Activated naive CD4-positive, alpha-beta T cell treated with anti-CD3 and anti-CD28 coated beads, Interleukin-2, amount 50 U/mL, for 24 hours (primary cell): Measurements from ENCODE around the gene INTS11.

Experiments
- H3K27ac Mint-ChIP-seq: one replicate; pipeline ENCODE4 v1.8.0; 2021; ENCODE audit warnings: mild to moderate bottlenecking, mixed read lengths
- H3K27me3 Mint-ChIP-seq: one replicate; pipeline ENCODE4 v1.8.0; 2021; ENCODE audit warnings: mixed read lengths
- H3K36me3 Mint-ChIP-seq: one replicate; pipeline ENCODE4 v1.8.0; 2021; ENCODE audit warnings: mixed read lengths
- H3K4me1 Mint-ChIP-seq: one replicate; pipeline ENCODE4 v1.8.0; 2021; ENCODE audit warnings: mixed read lengths
- H3K4me3 Mint-ChIP-seq: one replicate; pipeline ENCODE4 v1.8.0; 2021; ENCODE audit warnings: mild to moderate bottlenecking, mixed read lengths
- H3K9me3 Mint-ChIP-seq: one replicate; pipeline ENCODE4 v1.8.0; 2021; ENCODE audit warnings: mixed read lengths

INTS11 gene

DNA sequence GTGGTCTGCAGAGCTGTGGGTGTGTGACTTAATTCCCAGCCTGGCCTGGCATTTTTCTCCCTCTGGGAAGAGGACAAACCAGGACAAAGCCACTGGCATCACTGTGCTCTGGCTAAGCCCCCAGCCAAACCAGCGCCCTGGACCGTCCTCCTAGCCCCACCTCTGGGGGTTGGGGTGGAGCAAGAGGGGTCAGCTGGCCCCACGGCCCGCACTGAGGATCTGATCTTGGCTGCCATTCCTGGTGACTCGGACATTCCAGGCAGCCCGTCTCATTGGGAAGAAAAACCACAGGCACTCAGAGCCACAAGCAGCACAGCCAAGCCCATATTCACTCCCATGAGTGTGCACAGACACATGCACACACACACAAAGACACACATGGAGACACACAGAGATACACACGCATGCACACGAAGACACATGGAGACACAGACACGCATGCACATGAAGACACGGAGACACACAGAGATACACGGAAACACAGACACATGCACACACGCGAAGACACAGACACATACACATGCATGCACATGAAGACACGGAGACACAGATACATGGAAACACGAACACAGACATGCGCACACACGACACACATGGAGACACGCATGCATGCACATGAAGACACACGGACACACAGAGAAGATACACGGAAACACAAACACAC, 36.2 kb upstream of the INTS11 start:
- Mint-ChIP-seq H3K36me3 (no peaks in the 10 kb centered on the region), H3K9me3 (no peaks in the 10 kb centered on the region), H3K4me1 (peaks cover 7% of the 10 kb centered on the region), H3K27me3 (peaks cover 3% of the 10 kb centered on the region), H3K4me3 (no peak overlapping the region), H3K27ac (no peak overlapping the region)

DNA sequence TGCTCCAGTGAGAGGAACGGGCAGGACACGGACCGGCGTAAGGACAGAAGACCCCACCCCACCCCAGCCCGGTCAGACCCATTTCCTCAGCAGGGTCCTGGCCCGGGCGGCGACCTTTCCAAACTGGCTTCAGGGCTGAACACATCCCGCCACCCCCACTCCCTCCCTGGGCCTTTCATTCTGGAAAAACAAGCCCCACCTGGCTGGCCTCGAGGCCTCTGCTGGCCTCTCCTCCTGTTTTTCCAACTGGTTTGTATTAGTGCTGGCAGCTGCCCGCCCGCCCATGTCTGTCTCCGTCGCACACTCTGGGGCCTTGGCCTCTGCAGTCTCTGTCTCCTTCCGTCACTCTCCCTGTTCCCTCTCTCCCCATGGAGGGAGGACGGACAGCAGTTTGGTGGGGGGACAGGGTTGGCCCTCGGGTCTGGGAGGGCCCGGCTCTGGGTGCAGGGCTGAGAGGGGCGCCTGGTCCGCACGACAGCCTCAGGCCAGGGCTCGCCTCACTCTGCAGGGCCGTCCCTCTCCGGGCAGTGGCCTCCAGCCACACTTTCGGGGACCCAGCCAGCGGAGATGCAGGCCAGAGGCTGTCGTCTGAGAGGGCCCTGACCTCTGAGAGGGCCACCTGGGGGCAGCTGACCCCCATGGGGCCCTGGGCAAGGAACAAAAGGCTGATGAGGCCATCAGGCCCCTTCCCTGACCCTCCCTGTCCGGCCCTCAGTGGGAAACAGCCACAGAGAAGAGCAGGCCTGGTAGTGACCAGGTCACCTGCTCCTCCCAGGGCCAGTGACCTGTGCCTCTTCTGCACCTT, 35.4 kb upstream of the INTS11 start:
- no peak overlapping the region for H3K4me3 Mint-ChIP-seq
- H3K9me3 Mint-ChIP-seq = no peaks in the 10 kb centered on the region
- peaks cover 3% of the 10 kb centered on the region for H3K27me3 Mint-ChIP-seq
- peaks cover 7% of the 10 kb centered on the region for H3K4me1 Mint-ChIP-seq
- H3K27ac Mint-ChIP-seq = no peak overlapping the region
- H3K36me3 Mint-ChIP-seq = no peaks in the 10 kb centered on the region

DNA sequence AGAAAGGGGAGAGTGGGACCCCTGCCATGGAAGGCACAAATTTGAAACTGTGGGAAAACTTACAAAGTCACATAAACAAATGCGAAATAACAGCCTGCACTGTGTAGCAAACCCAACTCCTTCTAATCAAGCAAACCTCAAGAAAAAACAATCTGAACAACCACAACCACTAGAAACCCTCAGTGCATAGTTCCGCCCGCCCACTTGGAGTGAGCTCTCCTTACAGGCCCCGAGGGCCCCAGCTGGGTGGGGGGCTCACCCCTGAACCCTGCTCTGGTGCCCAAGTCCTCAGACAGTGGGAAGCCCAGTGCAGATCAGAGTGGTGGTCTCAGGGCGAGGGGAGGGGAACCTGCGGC, 34.8 kb upstream of the INTS11 start:
- H3K4me1 Mint-ChIP-seq = peaks cover 8% of the 10 kb centered on the region
- no peaks in the 10 kb centered on the region for H3K9me3 Mint-ChIP-seq
- H3K36me3 Mint-ChIP-seq = no peaks in the 10 kb centered on the region
- H3K4me3 Mint-ChIP-seq = no peak overlapping the region
- peaks cover 3% of the 10 kb centered on the region for H3K27me3 Mint-ChIP-seq
- no peak overlapping the region for H3K27ac Mint-ChIP-seq

DNA sequence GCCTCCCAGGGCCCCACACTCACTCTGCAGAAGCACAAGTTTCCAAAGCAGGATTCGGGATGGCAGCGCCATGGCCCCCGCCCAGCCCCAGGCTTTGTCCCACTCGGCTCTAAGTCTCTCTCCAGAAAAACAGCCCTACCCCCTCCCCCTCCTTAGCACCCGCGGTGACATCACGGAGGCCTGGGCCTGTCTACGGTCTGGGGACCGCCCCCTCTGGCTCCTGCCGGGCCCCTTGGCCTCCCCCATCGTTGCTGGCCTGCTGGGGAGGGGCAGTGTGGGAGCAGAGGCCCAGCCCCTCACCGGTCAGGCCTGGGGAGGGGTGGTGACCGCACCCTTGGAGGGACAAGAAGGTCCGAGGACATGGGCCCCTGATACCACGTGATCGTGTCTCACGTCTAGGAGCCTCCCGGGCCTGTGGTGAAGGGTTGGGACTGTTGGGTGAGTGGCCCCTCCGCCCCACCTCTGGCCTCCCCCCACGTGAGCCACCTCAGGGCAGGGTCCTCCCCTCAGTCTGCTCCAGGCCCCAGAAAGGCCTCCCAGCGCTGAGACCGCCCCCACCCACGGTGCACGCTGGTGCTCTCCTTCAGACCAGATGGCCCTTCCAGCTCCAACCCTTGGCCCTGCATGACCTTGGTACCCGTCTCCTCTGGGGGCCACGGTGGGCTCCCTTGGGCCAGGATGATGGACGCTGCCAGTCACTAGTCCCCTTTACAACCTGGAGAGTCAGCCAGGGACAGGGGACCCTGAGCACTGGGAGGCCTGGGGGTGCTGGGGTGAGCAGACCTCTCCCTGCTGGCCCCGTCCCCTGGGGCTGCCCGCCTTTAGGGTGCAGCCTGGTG, 34.2 kb upstream of the INTS11 start, which contains the start of gene MXRA8:
TSS of gene MXRA8 (minus strand) at position 123 of the 839 bp plus-strand sequence. CDS start at position 72, 51 bp downstream.
- H3K4me1 Mint-ChIP-seq = peaks cover 10% of the 10 kb centered on the region
- H3K27ac Mint-ChIP-seq = no peak within 1 kb of the TSS
- no peaks in the 10 kb centered on the region for H3K36me3 Mint-ChIP-seq
- H3K27me3 Mint-ChIP-seq = peaks cover 3% of the 10 kb centered on the region
- no peak within 1 kb of the TSS for H3K4me3 Mint-ChIP-seq
- no peaks in the 10 kb centered on the region for H3K9me3 Mint-ChIP-seq

DNA sequence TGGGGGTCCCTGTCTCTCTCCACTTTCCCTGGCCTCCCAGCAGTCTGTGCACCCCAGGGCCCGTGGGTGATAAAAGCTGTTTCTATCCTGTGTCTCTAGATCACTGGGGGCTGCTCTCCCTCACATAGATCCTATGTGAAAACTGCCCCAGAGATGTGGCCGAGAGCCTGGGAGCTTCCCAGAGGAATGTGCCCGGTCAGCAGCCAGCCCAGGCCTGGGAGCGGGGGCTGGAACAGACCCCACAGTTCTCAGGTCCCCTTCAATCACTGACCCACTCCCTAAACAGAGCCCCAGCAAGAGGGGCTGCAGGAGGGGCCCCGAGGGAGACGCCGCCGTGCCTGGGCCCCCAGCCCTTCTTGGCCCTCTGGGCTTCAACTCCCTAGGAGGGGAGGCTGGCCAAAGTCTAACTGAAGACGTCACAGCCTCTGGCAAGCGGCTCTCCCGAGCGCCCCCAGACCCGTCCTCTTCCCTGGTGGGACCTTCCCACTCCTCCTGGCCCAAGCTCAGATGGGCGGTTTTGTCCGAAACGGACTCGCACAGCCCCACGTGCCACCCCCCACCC, 33.5 kb upstream of the INTS11 start:
- peaks cover 3% of the 10 kb centered on the region for H3K27me3 Mint-ChIP-seq
- H3K9me3 Mint-ChIP-seq = no peaks in the 10 kb centered on the region
- no peaks in the 10 kb centered on the region for H3K36me3 Mint-ChIP-seq
- H3K4me1 Mint-ChIP-seq = peaks cover 12% of the 10 kb centered on the region
- no peak overlapping the region for H3K27ac Mint-ChIP-seq
- H3K4me3 Mint-ChIP-seq = no peak overlapping the region

DNA sequence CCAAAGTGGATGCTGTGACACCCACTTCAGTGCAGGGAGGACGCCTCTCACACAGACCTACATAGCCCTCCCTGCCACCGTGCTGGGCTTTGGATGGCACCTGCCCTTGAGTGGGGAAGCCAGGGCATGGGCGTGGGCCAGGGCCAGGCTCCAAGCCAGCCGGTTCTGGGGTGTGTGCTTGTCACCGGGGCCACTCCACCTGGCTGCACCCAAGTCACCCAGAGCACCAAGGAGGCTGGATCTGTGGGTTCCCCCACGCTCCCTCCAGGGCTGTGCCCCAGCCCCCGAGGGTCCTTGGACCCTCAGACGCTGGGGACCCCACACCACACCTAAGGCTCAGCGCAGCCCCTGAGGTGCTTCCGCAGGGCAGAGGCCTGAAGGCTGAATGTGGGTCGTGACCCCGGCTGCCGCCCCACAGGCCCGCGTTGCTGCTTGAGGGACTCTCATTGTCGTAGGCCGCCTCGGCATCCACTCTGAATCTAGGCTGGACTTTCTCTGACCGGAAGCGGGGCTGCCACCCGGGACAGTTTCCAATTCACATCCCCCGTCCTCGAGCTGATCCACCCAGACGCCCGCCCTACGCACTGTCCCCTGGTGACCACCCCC, 32.4 kb upstream of the INTS11 start:
- no peak overlapping the region for H3K27ac Mint-ChIP-seq
- H3K9me3 Mint-ChIP-seq = no peaks in the 10 kb centered on the region
- no peaks in the 10 kb centered on the region for H3K36me3 Mint-ChIP-seq
- peaks cover 21% of the 10 kb centered on the region for H3K4me1 Mint-ChIP-seq
- H3K27me3 Mint-ChIP-seq = peaks cover 6% of the 10 kb centered on the region
- no peak overlapping the region for H3K4me3 Mint-ChIP-seq

DNA sequence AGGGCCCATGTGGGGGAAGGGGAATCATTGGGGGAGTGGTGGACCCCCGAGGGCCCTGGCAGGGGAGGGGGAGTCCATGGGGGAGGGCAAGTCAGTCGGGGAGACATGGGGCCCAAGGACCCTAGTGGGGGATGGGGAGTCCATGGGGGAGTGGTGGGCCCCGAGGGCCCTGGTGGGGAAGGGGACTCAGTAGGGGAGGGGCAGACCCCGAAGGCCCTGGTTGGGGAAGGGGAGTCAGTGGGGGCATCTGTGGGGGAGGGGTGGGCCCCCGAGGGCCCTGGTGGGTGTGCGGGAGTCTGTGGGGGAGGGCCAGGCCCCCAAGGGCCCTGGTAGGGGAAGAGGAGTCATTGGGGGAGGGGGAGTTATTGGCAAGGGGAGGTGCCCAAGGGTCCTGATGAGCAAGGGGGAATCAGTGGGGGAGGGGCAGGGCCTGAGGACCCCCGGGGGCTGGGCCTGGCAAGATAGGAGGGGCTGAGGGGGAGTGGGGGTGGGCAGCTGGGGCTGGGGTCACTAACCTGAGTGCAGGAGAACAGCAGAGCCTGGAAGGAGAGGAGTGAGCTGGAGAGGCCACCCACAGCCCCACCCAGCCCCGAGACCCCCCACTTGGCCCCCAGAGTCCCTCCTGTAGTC, 31.8 kb upstream of the INTS11 start:
- Mint-ChIP-seq H3K27me3 (peaks cover 6% of the 10 kb centered on the region), H3K4me3 (no peak overlapping the region), H3K4me1 (peaks cover 21% of the 10 kb centered on the region), H3K36me3 (no peaks in the 10 kb centered on the region), H3K27ac (no peak overlapping the region), H3K9me3 (no peaks in the 10 kb centered on the region)

DNA sequence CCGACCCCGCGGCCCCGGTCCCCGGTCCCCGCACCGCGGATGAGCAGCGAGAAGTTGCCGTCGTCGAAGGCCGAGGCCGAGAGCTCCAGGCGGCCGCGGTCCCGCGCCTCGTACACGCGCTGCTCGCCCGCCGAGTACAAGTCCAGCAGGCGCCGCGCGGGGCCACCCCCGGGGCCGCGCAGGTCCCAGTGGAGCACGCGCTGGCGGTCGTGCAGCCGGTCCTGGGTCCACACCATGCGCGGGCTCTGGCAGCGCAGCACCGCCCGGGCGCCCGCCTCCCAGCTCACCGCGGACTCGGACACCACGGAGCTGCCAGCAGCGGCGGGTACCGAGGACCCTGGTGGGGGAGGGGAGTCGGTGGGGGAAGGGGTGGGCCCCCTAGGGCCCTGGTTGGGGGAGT, 31.0 kb upstream of the INTS11 start:
- H3K36me3 Mint-ChIP-seq = no peaks in the 10 kb centered on the region
- H3K4me3 Mint-ChIP-seq = no peak overlapping the region
- no peaks in the 10 kb centered on the region for H3K9me3 Mint-ChIP-seq
- H3K4me1 Mint-ChIP-seq = peaks cover 21% of the 10 kb centered on the region
- H3K27ac Mint-ChIP-seq = no peak overlapping the region
- H3K27me3 Mint-ChIP-seq = peaks cover 6% of the 10 kb centered on the region

DNA sequence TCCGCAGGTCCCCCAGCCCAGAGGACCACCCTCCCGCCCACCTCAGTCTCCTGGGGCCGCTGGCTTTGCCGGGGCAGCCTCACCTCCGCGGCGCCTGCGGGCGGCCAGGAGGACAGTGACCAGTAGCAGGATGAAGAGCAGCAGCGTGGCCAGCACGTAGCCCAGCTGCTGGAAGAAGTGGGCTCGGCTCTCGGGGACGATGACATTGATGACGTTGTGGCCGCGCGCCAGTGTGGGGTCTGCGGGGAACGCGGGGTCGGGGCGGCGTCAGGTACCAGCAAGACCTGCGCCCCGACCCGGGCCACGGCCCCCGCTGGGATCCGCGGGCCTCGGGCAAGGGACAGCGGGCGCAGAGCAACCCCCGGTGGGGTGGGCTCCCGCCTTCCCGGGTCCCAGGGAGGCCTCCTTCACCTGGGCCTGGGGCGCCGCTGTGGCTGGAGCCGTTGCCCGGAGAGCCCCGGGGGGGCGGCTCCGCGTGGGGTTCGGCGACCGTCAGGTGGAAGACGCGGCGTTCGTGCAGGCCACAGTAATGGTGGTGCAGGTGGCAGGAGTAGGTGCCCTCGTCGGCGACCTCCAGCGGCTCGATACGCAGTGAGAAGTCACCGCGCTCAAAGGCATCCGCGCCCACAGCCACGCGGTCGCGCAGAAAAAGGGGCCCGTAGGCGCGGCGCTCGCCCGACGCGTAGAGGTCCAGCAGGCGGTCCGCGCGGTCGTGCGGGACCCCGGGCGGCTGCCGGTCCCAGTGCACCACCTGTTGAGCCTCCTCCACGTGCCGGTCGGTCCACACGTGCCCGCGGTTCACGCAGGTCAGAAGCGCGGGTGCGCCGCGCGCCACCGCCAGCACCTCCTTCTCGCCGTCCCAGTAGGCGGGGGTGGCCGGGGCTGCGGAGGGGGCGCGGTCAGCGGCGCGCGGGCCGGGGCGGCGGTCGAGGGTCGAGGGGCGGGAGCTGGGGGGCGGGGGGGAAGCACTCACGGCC, 30.1 kb upstream of the INTS11 start:
- Mint-ChIP-seq H3K36me3 (no peaks in the 10 kb centered on the region), H3K4me1 (peaks cover 21% of the 10 kb centered on the region), H3K9me3 (no peaks in the 10 kb centered on the region), H3K4me3 (peak overlapping the region; percentile 69), H3K27me3 (peaks cover 6% of the 10 kb centered on the region), H3K27ac (no peak overlapping the region)

DNA sequence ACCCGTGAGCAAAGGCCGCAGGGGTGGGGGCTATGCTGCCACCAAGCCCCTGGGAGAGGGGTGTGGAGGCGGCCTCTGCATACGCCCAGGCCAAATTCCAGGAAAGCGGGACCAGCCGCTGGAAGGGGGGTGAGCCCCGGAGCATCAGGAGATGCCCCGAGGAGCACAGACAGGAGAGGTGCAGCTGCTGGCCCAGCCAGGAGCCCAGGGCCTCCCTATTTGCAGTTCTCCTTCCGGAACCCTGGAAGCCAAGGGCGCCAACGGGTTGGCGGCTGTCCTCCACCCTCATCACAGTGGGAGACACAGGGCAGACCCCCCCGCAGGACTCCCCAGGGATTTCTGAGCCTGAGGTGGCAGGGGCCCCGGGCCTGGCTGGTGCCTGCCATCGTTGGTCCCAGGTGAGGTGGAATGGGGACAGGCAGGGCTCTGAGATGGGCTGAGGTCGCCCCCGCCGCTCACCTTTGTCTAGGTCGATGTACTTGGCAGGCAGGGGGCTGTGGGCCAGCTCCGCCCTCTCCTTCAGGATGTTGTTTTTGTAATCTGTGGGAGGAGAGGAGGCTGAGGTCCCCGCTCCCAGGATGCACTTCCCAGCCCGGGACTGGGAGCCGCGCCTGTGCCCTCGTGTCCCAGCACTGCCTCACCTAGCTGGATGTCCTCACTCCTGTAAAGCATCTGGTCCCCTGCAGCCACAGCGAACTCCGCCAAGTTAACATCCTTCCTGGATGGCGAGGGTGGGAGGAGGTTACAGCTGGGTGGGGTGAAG, 29.1 kb upstream of the INTS11 start:
- peaks cover 14% of the 10 kb centered on the region for H3K4me1 Mint-ChIP-seq
- no peaks in the 10 kb centered on the region for H3K36me3 Mint-ChIP-seq
- H3K27me3 Mint-ChIP-seq = peaks cover 6% of the 10 kb centered on the region
- H3K27ac Mint-ChIP-seq = no peak overlapping the region
- H3K9me3 Mint-ChIP-seq = no peaks in the 10 kb centered on the region
- H3K4me3 Mint-ChIP-seq = no peak overlapping the region

DNA sequence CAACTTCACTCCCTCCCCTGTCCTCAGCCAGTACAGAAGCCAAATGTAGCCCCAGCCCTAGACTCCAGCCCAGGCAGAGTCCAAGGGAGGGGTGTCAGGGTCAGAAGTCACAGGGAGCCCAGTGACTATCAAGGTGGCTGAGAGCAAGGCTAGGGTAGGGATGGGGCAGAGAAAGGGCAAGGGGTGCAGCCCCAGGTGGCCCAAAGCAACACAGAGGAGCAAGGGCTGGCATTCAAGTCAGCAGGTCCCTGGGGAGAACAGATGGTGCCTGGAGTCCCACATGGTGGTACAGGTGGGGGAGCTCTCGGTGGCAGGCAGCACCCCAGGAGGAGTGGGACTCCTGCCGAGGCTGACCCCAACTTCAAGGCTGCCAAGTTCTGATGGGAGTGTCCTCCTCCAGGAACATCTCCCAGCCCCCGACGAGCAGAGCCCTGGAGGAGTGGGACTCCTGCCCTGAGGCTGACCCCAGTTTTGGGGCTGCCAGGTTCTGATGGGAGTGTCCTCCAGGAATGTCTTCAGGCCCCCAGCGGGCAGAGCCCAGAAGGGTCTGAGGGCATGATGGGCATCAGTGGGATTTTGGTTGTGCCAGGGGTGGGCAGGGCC, 28.4 kb upstream of the INTS11 start:
- H3K4me3 Mint-ChIP-seq = peak overlapping the region; percentile 64
- H3K36me3 Mint-ChIP-seq = no peaks in the 10 kb centered on the region
- H3K4me1 Mint-ChIP-seq = peaks cover 14% of the 10 kb centered on the region
- H3K27ac Mint-ChIP-seq = peak overlapping the region; percentile 52
- H3K9me3 Mint-ChIP-seq = no peaks in the 10 kb centered on the region
- peaks cover 6% of the 10 kb centered on the region for H3K27me3 Mint-ChIP-seq

DNA sequence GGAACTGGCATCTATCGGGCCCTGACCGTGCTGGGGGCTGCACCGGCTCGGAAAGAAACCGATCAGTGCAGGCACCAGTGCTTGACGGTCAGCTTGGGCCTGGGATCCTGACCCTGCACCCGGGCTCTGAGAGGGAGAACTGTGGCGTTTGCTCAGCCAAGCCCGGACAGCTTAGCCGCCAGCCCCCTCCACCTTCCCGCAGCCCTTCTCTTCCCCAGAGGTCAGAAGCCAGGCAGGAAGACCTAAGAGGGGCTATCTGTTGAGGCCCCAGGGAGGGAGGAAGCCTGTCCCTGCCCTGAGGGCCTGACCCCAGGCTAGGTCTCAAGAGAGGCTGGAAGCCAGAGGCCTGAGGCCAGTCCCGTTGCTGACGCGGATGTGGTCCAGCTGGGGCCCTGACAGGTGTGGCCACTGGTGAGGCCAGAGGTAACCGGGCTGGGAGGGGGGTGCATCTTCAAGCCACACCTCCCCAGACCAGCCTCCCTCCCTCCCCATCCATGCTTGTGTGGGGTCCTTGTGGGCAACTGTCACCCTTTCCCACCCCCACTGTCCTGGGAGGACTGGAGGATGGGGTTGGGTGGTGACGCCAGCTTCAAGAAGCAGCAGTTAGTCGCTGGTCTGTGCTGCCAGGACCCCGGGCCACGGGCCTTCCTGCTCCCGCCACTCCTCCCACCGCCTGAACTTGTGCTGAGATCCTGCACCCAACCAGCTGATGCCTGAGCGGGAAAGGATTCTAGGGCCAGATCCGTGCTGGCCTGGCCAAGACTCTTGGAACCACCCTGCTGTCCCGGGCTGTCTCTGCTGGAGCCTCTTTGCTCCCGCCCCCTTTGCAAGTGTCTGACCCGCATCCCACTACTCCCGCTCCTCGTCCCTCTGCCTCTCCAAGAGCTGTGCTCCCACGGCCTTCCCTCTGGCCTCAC, 27.3 kb upstream of the INTS11 start:
- H3K27ac Mint-ChIP-seq = peak overlapping the region; percentile 52
- H3K4me3 Mint-ChIP-seq = peak overlapping the region; percentile 64

More for the DNA sequence above, 27.3 kb upstream of the INTS11 start:
- H3K9me3 Mint-ChIP-seq = no peaks in the 10 kb centered on the region
- H3K36me3 Mint-ChIP-seq = no peaks in the 10 kb centered on the region
- H3K27me3 Mint-ChIP-seq = peaks cover 3% of the 10 kb centered on the region
- peaks cover 25% of the 10 kb centered on the region for H3K4me1 Mint-ChIP-seq
